Adrenal gland (tissue), 12 donors: ENCODE results near the gene BRAF. TPM values are rescaled to one million over a fixed set of nuclear protein-coding genes. Genes with fewer than 3 reads are reported as not detected.
"Not testable (repeated sequence)": the region's sequence is repeated elsewhere in the genome, so short reads cannot be mapped to it uniquely, and the experiment has no call there.

ENCODE experiments used
- DNase-seq, 7 donors: peaks; one replicate each; pipeline ENCODE4 v3.0.0-alpha.2; 2019 to 2020
- H3K27ac ChIP-seq, 5 donors: fragments of 200-600 bp; sonication (generic) in 4 of 5; 1 replicate in 3 of 5; 2 replicates in 2 of 5; pipeline versions ENCODE4 v1.5.1 to v1.8.0; 2016 to 2020; ENCODE audit warnings: mild to moderate bottlenecking in 1 of 5
- H3K27me3 ChIP-seq: fragments of 200-600 bp; 2 replicates; pipeline ENCODE4 v1.8.0; 2021
- H3K36me3 ChIP-seq, 2 donors: fragments of 200-600 bp; replicated peaks in 1 of 2; 1 replicate in 1 of 2; 2 replicates in 1 of 2; pipeline versions ENCODE4 v1.5.1 to v1.8.0; 2018 to 2022
- H3K4me1 ChIP-seq, 2 donors: fragments of 200-600 bp; replicated peaks in 1 of 2; 1 replicate in 1 of 2; 2 replicates in 1 of 2; pipeline versions ENCODE4 v1.5.1 to v1.8.0; 2018 to 2021
- H3K4me3 ChIP-seq, 4 donors: fragments of 200-600 bp; sonication (generic) in 3 of 4; one replicate each; pipeline ENCODE4 v1.5.1; 2016 to 2018
- H3K9me3 ChIP-seq, 3 donors: fragments of 200-600 bp; sonication (generic) in 1 of 3; replicated peaks in 1 of 3; 1 replicate in 2 of 3; 2 replicates in 1 of 3; pipeline versions ENCODE4 v1.5.1 to v1.8.0; 2016 to 2021
- CTCF ChIP-seq, 6 experiments: fragments of 450-650 bp in 4 of 6; fragments of 200-600 bp in 2 of 6; sonication (generic) in 1 of 6; IDR thresholded peaks; 1 replicate in 5 of 6; 2 replicates in 1 of 6; pipeline versions ENCODE4 v1.5.1 to v1.8.0; 2016 to 2021; ENCODE audit warnings: antibody characterized with exemption in 6 of 6, mild to moderate bottlenecking in 2 of 6, moderate library complexity in 1 of 6
- POLR2A ChIP-seq, 2 donors: fragments of 450-650 bp; IDR thresholded peaks; one replicate each; pipeline ENCODE4 v1.6.1; 2017; ENCODE audit warnings: antibody characterized with exemption in 2 of 2, mild to moderate bottlenecking in 2 of 2, moderate library complexity in 1 of 2
- WGBS, 4 donors: extraction: QIAGEN DNeasy Blood & Tissue Kit in 2 of 4; methylation state at CpG; one replicate each; pipeline versions ENCODE4 v1.1.5 to v1.1.7; 2013 to 2017; 5-methylcytosine and 5-hydroxymethylcytosine counted together
- intact Hi-C, 2 donors: fragments of 100-400 bp; cut with DNase I; formaldehyde crosslinking; loops; one replicate each; pipeline versions ENCODE4 v1.14.1 to v1.15.0; 2022 to 2023
- polyA plus RNA-seq, 3 donors: library from polyadenylated mRNA; stranded (reverse); fragments of 200-250 nt in 2 of 3; fragments of 350-450 nt in 1 of 3; fragmentation: Illumina TruSeq in 1 of 3; extraction: RNeasy Lipid Tissue Mini Kit (QIAGEN cat#74804) in 1 of 3; gene quantifications; one replicate each; pipeline ENCODE4 v1.2.3, GENCODE V29; 2013 to 2014
- total RNA-seq, 9 donors: library from RNA; depleted of rRNA in 4 of 9; stranded (reverse); fragments of >200 nt in 4 of 9; fragments of 120-200 nt in 1 of 9; fragmentation: NEBNext Ultra II Directional in 1 of 9; extraction: Animal tissue kit (Norgen Biotek cat#: 25700) in 1 of 9; gene quantifications; one replicate each; pipeline versions ENCODE4 v1.1.0 to v1.2.4, GENCODE V29; 2013 to 2023
- donor health status: healthy with polysubstance abuse.
- donor health status: Bipolar disorder and iron deficiency.
- donor health status: DM: yes; HTN: yes; CAD: no.
- donor health status: DM: no; HTN: no; CAD: no.
- donor health status: DM: no; HTN: no; CAD: no.
- donor health status: DM: yes; HTN: yes; CAD: no.

Gene BRAF
- total and polyA plus RNA-seq, 12 donors = 5.0 to 50.3 (median 25.5) TPM

- intact Hi-C loops = no loop called here
- no peaks in the 10 kb centered on the region for H3K36me3 ChIP-seq
- H3K4me3 ChIP-seq = no peak overlapping the region
- no peaks in the 10 kb centered on the region for H3K27me3 ChIP-seq
- no peak for DNase-seq
- H3K9me3 ChIP-seq = no peaks in the 10 kb centered on the region
- 89 to 100% (median 97%) methylated on average over 2 of the region's 2 CpGs for WGBS, 4 donors
- H3K27ac ChIP-seq = no peak overlapping the region
- H3K4me1 ChIP-seq = peaks cover 0 to 5% of the 10 kb centered on the region in 2 donors
- TF ChIP-seq CTCF (IDR thresholded peaks at IDR 0.05) (no peak), POLR2A (IDR thresholded peaks at IDR 0.05) (no peak)
Measured at GRCh38 chr7:140746751-140747150, 178.0 kb downstream of the BRAF start.

DNA sequence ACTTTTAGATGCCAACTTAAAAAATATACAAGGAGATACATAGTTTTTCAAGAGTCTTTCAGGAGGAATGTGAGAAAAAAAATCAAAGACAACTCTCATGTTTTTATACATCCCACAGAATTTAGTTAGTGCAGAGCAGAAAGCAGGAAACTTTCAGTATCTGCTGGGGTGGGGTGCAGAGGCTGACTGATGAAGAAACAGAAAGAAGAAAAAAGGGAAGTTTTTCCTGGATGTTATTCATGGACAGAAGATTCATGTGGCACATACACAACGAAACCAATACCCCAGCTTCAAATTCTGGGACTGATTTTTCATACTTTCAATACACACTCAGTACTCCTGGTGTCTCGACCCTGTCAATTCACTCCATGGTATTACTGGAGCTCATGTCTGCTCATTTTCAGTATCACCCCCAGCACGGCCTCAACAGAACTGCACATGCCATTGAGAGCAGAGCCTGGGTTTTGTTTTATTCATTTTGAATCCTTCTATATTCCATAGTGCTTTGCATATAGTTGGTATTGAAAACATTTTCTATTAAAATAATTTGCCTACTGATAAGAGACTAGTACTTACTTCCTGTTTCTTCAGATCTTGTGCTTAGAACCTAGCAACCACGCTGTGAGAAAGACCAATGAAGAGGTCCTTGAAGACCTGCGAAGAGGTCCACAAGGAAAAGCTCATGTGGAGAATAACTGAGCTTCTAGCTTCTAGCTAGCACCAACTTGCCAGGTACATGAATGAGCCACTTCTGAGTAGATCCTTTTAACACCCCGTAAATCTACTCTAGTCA is 179.3 kb downstream of the BRAF start:
- no peaks in the 10 kb centered on the region for H3K9me3 ChIP-seq

GRCh38 chr7:140744005-140744404 is 180.7 kb downstream of the BRAF start:
- Histone ChIP-seq H3K4me3 (no peak overlapping the region), H3K27ac (no peak overlapping the region), H3K9me3 (no peaks in the 10 kb centered on the region), H3K4me1 (peaks cover 0 to 5% of the 10 kb centered on the region in 2 donors), H3K36me3 (peaks cover 0 to 7% of the 10 kb centered on the region in 2 donors), H3K27me3 (no peaks in the 10 kb centered on the region)
- DNase-seq = peak in 1 of 7 donors; percentile 14
- intact Hi-C loops = no loop called here
- TF ChIP-seq POLR2A (IDR thresholded peaks at IDR 0.05) = no peak
- TF ChIP-seq CTCF (IDR thresholded peaks at IDR 0.05) = no peak
- WGBS, 4 donors = 53 to 83% (median 58%) methylated on average over 2 of the region's 2 CpGs

More for the DNA sequence above, 179.3 kb downstream of the BRAF start:
- DNase-seq = no peak
- intact Hi-C loops = no loop called here
- no peaks in the 10 kb centered on the region for H3K36me3 ChIP-seq
- TF ChIP-seq POLR2A (IDR thresholded peaks at IDR 0.05) (no peak), CTCF (IDR thresholded peaks at IDR 0.05) (no peak)
- no peak overlapping the region for H3K27ac ChIP-seq
- no peak overlapping the region for H3K4me3 ChIP-seq
- WGBS, 4 donors = 85 to 91% (median 89%) methylated on average over 6 of the region's 6 CpGs
- peaks cover 0 to 5% of the 10 kb centered on the region in 2 donors for H3K4me1 ChIP-seq
- no peaks in the 10 kb centered on the region for H3K27me3 ChIP-seq

GRCh38 chr7:140743255-140743654 is 181.5 kb downstream of the BRAF start:
- 94 to 100% (median 97%) methylated on average over 2 of the region's 4 CpGs for WGBS, 4 donors
- intact Hi-C loops, H3K27me3 ChIP-seq, H3K4me3 ChIP-seq, H3K27ac ChIP-seq, DNase-seq, H3K9me3 ChIP-seq, H3K4me1 ChIP-seq: not testable (repeated sequence)
- peaks cover 0 to 14% of the 10 kb centered on the region in 2 donors for H3K36me3 ChIP-seq

- no peak overlapping the region for H3K27ac ChIP-seq
- peaks cover 0 to 14% of the 10 kb centered on the region in 2 donors for H3K36me3 ChIP-seq
- H3K4me3 ChIP-seq = no peak overlapping the region
- H3K27me3 ChIP-seq = no peaks in the 10 kb centered on the region
- no peak for DNase-seq
- H3K4me1 ChIP-seq = no peaks in the 10 kb centered on the region
- H3K9me3 ChIP-seq = no peaks in the 10 kb centered on the region
- intact Hi-C loops = no loop called here
- no peak for TF ChIP-seq CTCF (IDR thresholded peaks at IDR 0.05)
- TF ChIP-seq POLR2A (IDR thresholded peaks at IDR 0.05) = no peak
Measured at GRCh38 chr7:140738280-140738679, 186.4 kb downstream of the BRAF start.
